NCI-H2029 (cell line): ENCODE results near the gene CHD1.

ENCODE experiments used
- DNase-seq: peaks from one replicate; lab custom pipeline; 2025; lab: John Stamatoyannopoulos, UW

CHD1 gene

DNA sequence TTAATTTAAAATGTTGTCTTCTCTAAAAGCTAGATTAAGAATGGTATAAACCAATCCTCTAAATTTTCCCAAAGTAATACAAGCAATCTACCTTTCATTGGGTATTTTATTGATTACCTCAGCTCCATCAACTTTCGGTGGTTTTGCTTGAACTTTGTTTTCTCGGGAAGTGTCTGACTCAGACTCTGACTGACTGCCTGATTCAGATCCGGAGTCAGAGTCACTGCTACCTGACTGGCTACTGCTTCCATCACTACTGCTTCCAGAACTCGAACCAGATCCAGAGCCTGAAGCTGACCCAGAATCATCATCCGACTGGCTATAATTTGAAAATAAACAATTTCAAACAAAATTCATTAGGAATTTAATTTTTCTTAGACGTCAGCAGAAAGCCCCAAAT, 24.0 kb downstream of the CHD1 start:
- DNase-seq = no peak

GRCh38 chr5:98902733-98903132, 26.1 kb downstream of the CHD1 start:
- no peak for DNase-seq

DNA sequence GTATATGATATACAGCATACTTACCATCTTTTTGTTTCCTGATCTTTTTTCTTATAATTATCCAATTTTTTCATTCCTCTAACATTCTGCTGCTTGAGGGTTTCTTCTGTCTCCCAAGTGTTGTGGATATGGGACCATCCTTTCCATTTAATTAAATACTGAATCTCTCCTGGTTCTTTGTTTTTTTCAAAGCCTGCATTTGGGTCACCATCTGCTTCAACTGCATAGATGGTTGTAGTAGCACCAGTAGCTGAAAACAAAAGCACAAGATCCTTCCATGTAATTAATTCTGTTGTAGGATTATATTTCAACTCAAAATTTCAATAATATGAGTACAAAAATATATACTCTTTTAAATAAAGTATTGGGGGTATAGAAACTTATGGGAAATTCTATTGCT, 29.4 kb downstream of the CHD1 start:
- no peak for DNase-seq

- no peak for DNase-seq
Observed at GRCh38 chr5:98898743-98899142, 30.1 kb downstream of the CHD1 start.

GRCh38 chr5:98891591-98891990, 37.2 kb downstream of the CHD1 start:
- DNase-seq = no peak

DNA sequence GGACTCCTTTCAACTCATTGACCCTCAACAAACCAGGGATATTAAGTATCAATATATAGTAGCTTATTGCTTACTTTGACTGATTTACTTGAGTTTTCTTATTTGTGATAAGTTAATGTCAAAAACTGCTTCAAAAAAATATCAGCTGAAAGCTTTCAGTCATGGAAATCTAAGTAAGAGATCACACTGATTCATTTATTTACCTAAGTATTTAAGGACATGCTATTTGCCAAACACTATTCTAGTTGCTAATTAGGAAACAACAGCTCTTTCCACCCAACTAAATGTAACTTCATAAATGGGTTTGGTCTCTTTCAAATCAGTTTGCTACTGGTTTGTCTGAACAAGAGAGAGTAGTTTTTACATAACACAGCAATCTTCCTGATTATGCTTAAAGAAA, 48.2 kb downstream of the CHD1 start:
- no peak for DNase-seq

- no peak for DNase-seq
Observed at GRCh38 chr5:98880151-98880550, 48.7 kb downstream of the CHD1 start.

DNA sequence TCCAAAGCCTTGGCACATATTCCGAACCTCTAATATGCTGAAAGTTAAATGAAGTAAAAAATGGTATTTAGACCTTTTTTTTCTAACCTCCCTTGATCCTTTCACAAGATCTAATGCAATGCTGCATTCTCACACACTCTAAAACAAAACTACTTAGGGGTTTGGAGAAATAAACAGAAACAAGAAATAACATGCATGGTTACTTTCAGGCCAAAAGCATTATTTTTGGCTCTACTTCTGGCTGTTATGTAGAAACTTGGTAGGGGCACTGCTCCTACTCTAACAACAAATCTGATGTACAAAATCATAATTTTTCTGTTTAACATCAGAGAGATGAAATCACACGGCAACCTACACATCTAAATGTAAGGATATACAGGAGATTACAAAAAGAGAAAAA, 51.2 kb downstream of the CHD1 start:
- no peak for DNase-seq

DNA sequence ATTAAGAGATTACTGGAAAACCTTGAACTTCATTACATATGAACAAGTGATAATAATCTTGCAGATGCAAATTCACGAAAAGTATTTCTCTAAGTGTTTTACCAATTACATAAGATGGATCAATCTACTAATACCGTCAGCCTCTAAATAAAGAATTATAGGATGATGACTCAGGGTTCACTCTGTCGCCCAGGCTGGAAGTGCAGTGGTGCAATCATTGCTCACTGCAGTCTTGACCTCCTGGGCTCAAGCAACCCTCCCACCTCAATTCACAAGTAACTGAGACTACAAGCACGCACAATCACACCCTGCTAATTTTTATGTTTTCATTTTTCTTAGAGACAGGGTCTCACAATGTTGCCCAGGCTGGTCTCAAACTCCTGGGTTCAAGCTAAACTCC, 56.1 kb downstream of the CHD1 start:
- no peak for DNase-seq

DNA sequence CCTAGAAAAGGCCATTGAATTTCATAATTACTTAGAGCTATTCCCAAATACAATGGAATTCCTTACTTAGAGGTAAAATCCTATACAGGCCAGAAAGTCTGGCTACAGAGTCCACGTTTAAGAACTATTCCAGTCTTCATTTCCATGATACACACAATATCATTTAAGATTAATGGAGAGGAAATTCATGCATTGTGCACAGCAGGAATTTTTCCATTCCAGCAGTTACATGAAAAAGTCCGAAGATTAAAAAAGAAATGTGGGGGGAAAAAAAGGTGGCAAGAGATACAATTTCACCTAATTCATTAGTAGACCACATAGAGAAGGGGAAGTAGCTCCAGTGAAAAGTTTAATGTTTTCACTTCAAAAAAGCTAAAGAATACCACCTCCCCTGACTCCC, 63.1 kb downstream of the CHD1 start:
- DNase-seq = no peak

DNA sequence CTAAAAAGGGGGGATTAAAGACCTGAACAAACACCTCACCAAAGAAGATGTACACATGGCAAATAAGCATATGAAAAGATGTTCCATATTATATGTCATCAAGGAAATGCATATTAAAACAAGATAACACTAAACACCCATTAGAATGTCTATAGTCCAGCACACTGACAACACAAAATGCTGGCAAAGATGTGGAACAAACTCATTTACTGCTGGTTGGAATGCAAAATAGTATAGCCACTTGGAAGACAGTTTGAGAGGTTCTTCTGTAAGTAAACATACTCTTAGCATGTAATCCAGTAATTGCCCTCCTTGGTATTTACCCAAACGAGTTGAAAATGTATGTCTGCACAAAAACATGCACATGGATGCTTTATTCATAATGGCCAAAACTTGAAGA, 81.8 kb downstream of the CHD1 start:
- no peak for DNase-seq

DNA sequence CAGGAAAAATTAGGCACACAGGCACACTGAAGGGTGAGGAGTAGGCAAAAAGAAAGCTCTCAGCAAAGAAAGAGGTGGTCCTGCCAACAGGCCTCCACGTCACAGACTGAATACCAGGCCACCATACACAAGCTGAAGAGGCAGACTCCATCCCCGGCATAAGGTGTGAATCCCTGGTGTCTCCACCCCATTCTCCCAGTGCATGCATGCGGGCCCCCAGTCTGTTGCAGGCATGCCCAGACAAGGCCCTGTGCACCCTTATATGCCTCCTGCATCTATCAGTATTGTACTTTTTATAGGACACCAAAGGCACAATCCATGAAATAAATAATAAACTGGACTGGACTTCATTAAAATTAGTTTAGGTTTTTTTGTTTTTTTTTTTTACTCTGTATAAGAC, 82.3 kb downstream of the CHD1 start:
- no peak for DNase-seq

- no peak for DNase-seq
Observed at GRCh38 chr5:98845878-98846277, 82.9 kb downstream of the CHD1 start.

GRCh38 chr5:98844865-98845264, 83.9 kb downstream of the CHD1 start:
- no peak for DNase-seq

DNA sequence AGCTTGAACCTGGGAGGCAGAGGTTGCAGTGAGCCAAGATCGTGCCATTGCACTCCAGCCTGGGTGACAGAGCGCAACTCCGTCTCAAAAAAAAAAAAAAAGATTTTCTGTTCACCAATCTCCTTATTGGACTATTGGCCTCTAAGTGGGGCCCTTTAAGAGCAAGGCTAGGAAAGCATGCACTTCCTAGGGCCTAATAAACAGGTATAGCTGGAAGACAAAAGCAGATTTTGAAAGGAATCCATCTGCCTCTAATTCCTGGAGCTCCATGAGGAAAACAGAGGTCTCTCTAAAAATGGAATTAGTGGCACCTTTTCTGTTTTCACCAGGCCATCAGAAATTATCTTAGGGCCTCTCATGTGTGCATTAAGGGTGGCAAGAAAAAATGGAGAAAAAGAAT, 85.3 kb downstream of the CHD1 start:
- DNase-seq = no peak

DNA sequence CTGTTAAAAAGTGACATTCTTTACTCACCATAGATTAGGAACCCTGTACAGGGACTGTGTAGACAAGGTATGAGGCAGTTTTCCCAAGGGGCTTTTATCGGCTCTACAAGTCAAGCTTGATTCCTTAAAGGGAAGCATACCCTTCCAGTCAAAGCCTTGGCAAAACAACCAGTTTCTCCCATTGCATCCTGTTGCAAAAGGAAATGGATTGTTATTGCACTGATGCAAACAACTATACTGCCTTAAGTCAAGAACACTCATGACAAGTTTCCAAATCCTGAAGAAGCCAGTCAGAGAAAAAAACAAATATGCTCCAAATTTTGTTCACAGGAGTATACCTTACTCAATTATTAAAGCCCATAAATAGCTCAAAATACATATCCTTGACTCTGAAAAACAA, 87.9 kb downstream of the CHD1 start:
- DNase-seq = no peak

DNA sequence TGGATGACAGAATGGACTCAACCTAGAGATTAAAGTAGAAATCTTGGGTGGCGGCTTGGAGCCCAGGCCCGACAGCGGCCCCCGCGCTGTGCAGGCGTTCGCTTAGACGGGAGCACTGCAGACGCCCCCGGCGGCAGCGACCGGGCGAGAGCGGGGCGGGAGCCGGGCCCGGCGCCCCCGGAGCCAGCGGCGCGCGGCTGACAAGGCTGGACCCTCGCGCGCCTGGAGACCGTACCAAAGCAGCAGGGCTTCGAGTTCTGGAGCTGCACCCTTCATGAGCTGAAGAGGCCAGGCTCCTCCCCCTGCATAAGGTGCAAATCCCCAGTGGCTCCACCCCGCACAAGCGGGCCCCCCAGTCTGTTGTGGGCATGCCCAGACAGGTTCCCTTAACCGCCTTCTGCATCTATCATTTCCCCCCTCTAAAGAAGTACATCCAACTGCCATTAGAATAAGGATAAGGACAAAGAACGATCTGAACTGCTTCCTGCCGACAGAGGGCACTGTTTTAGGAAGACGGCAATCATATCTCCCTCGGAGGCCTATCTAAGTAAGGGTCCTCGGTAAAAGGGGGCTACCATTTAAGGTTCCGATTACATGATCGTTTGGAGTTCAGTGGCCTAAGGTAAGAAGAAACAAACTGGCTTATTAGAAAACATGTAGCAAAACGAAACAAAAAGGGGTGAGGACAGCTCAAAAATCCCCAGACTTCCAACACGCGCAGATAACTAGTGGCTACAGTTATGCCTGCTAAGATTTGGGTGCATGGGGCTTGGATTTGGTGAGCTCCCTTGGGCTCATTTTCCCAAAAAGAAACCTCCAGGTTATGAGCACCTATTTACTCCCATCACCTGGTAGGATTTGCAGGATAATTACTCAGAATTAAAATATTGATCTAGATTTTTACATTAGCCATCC, 89.1 kb downstream of the CHD1 start:
- peak; percentile 16 for DNase-seq

- peak; percentile 11 for DNase-seq
Observed at GRCh38 chr5:98836175-98836574, 92.6 kb downstream of the CHD1 start.

- no peak for DNase-seq
Observed at GRCh38 chr5:98827588-98828284, 101.1 kb downstream of the CHD1 start.

DNA sequence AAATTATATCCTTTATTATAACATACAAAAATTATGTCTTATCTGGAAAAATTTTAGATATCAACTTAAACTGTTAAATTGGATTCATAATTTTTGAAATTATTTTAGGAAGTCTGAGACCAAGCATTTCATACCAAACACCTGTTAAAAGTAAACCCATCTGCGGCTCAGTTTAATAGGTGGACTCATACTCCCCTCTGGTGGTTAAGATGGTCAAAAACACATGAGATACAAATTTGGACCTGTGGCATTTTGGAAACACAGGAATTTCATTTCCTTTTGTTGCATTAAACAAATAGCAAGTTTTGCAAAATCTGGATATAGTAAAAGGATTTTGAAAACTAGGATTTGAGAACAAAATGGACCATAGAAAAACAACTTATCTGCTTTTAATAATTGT, 101.6 kb downstream of the CHD1 start:
- peak; percentile 17 for DNase-seq

GRCh38 chr5:98825582-98826375, 103.0 kb downstream of the CHD1 start:
- DNase-seq = no peak

- DNase-seq = peak; percentile 36
Observed at GRCh38 chr5:98816582-98817222, 112.1 kb downstream of the CHD1 start.
